Nephron progenitor cell (in vitro differentiated cells): Measurements from ENCODE around the gene NKAPL.

ENCODE experiments used
- DNase-seq: peaks from one replicate; pipeline ENCODE4 v3.0.0; 2021
- H3K27ac Mint-ChIP-seq: 2 replicates; pipeline ENCODE4 v1.8.0; 2021; ENCODE audit warnings: mild to moderate bottlenecking, moderate library complexity, mixed read lengths
- H3K27me3 Mint-ChIP-seq: 2 replicates; pipeline ENCODE4 v1.8.0; 2021; ENCODE audit warnings: mild to moderate bottlenecking, low read depth, mixed read lengths; ENCODE audit not compliant: poor library complexity
- H3K36me3 Mint-ChIP-seq: 2 replicates; pipeline ENCODE4 v1.8.0; 2021; ENCODE audit warnings: low read depth, mixed read lengths
- H3K4me1 Mint-ChIP-seq: 2 replicates; pipeline ENCODE4 v1.8.0; 2021; ENCODE audit warnings: mixed read lengths
- H3K4me3 Mint-ChIP-seq: 2 replicates; pipeline ENCODE4 v1.8.0; 2021; ENCODE audit warnings: mild to moderate bottlenecking, moderate library complexity, mixed read lengths
- H3K9me3 Mint-ChIP-seq: 2 replicates; pipeline ENCODE4 v1.8.0; 2021; ENCODE audit warnings: mild to moderate bottlenecking, moderate library complexity, mixed read lengths
- TF ChIP-seq, protein P1 (sequence below): fragments of 200-600 bp; sonication (generic); IDR thresholded peaks from 2 replicates; pipeline ENCODE4 v1.5.0; 2021; ENCODE audit warnings: antibody characterized with exemption

Gene NKAPL

DNA sequence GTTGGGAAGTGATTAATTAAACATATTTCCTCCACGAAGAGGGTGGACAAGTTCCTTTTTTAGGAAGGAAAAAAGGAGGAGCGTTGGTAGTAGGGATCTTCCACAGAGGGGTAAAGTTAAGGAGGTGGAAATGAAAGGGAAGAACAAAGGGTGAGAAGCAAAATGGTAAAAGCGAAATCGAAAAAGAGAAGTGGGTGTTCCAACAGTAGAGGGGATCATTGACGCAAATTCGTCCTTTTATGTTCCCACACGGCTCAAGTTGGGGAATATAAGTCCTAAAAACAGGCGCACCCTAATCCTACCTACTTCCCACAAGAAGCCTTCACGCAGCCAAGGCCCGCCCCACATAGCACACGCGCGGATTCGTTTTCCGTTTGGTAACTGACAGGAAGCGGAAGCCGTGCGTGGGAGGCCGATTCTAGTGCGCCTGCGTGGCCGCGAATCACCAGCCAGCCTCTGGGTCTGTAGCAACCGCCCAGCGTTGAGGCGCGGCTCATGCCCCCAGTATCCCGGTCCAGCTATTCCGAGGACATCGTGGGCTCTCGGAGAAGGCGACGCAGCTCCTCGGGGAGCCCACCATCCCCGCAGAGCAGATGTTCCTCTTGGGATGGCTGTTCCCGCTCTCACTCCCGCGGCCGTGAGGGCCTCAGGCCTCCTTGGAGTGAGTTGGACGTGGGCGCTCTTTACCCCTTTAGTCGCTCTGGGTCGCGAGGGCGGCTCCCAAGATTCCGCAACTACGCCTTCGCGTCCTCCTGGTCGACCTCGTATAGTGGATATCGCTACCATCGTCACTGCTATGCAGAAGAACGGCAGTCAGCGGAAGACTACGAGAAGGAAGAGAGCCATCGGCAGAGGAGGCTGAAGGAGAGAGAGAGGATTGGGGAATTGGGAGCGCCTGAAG lies at the start of gene NKAPL:
TSS of gene NKAPL (plus strand) at position 421 of the 901 bp plus-strand sequence. CDS start at position 496, 75 bp downstream.
- Mint-ChIP-seq H3K27me3 (peaks cover 24% of the 10 kb centered on the region), H3K4me3 (no peak within 1 kb of the TSS), H3K36me3 (no peaks in the 10 kb centered on the region), H3K4me1 (peaks cover 5% of the 10 kb centered on the region), H3K9me3 (no peaks in the 10 kb centered on the region), H3K27ac (no peak within 1 kb of the TSS)
- TF ChIP-seq, protein P1, sequence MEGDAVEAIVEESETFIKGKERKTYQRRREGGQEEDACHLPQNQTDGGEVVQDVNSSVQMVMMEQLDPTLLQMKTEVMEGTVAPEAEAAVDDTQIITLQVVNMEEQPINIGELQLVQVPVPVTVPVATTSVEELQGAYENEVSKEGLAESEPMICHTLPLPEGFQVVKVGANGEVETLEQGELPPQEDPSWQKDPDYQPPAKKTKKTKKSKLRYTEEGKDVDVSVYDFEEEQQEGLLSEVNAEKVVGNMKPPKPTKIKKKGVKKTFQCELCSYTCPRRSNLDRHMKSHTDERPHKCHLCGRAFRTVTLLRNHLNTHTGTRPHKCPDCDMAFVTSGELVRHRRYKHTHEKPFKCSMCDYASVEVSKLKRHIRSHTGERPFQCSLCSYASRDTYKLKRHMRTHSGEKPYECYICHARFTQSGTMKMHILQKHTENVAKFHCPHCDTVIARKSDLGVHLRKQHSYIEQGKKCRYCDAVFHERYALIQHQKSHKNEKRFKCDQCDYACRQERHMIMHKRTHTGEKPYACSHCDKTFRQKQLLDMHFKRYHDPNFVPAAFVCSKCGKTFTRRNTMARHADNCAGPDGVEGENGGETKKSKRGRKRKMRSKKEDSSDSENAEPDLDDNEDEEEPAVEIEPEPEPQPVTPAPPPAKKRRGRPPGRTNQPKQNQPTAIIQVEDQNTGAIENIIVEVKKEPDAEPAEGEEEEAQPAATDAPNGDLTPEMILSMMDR = no peak
- DNase-seq = no peak

DNA sequence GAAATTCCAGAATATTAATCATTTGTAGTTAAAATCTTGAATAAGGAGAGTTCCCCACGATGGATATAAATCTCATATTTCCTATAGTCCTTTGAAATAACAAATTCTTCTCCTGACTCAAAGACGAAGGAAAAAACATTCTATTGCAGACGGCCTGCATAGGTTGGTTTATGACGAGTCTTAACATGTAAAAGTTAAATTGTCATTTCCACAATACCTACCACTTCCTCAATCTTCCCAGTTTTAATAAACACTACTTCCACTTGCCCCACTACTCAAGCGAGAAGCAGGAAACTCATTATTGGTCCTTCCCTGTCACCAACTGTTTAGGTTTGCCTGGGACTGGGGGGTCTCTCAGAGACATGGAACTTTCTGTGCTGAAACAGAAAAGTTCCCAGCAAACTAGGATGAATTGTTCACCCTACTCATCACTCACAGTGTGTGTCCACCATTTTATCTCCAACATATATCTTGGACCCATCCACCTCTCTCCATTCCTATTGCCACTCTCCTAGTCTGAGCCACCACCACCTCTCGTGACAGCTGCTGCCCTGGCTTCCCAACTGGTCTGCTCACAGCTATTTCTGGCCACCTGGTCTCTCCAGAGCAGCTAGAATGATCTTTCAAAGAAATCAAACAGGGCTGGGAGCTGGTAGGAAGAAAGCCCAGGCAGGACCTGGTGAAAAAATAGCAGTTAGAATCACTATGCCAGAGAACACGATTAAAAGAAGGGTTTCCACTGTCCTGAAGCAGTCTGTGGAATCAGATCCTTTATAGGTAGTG lies 49.2 kb upstream of the NKAPL start:
- TF ChIP-seq, protein P1 = no peak
- H3K9me3 Mint-ChIP-seq = peaks cover 34% of the 10 kb centered on the region
- DNase-seq = no peak
- peaks cover 100% of the 10 kb centered on the region for H3K27me3 Mint-ChIP-seq
- H3K4me3 Mint-ChIP-seq = no peak overlapping the region
- H3K27ac Mint-ChIP-seq = no peak overlapping the region
- H3K36me3 Mint-ChIP-seq = no peaks in the 10 kb centered on the region
- H3K4me1 Mint-ChIP-seq = peaks cover 29% of the 10 kb centered on the region

DNA sequence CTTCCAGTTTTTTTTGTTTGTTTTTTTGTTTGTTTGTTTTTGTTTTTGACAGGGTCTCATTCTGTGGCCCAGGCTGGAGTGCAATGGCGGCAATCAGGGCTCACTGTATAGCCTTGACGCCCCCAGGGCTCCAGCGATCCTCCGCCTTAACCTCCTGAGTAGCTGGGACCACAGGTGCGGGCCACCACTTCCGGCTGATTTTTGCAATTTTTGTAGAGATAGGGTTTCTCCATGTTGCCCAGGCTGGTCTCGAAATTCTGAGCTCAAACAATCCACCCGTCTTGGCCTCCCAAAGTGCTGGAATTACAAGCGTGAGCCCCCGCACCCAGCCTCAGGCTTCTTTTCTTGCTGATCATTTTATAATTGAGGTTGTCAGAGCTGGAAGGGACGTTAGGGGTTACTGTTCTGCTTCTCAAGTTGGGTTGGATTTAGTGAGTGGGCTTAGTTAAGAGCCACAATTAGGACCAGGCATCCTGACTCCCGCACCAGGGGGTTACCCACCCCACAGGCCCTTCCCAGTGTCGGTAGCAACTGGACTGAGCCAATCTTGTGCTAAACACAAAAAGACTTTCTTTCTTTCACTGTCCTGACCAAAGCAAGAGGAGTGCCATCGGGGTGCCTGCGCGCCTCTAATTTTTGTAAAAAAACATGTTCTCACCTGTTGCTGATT lies 47.1 kb upstream of the NKAPL start:
- Mint-ChIP-seq H3K9me3 (peaks cover 20% of the 10 kb centered on the region), H3K36me3 (no peaks in the 10 kb centered on the region), H3K4me3 (peak overlapping the region; percentile 82), H3K27me3 (peaks cover 100% of the 10 kb centered on the region), H3K27ac (no peak overlapping the region), H3K4me1 (peaks cover 29% of the 10 kb centered on the region)
- no peak for DNase-seq
- TF ChIP-seq, protein P1 = no peak

DNA sequence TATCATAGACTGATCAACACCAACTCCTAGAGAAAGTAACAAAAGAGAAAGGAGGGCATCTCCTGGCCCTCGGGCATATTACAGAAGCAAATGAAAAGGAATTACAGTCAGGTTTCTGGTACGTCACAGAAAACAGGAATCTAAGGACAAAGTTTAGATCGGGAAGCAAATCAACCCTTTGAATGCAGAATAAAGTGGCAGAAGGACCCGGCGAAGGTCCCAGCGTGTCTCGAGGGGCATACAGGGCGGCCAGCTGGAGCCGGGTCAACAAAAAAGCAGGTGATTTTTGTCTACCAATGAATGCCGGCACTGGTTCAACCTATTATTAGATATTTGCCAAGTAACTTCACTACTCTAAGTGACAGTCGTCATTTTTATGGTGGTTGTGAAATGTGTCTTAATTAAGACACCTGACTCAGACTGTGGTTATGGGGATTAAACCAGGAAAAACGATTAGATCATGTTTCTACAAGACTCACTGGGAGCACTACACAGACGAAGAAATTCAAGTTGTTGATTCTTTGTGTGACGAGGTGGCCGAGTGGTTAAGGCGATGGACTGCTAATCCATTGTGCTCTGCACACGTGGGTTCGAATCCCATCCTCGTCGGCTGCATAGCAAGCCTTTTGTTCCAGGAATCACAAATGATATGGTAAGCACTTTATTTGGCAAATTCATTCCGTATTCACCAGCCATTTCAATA lies 46.4 kb upstream of the NKAPL start:
- H3K4me1 Mint-ChIP-seq = peaks cover 23% of the 10 kb centered on the region
- TF ChIP-seq, protein P1 = no peak
- no peak overlapping the region for H3K27ac Mint-ChIP-seq
- peaks cover 20% of the 10 kb centered on the region for H3K9me3 Mint-ChIP-seq
- peak; percentile 68 for DNase-seq
- H3K36me3 Mint-ChIP-seq = no peaks in the 10 kb centered on the region
- peak overlapping the region; percentile 82 for H3K4me3 Mint-ChIP-seq
- H3K27me3 Mint-ChIP-seq = peaks cover 100% of the 10 kb centered on the region

DNA sequence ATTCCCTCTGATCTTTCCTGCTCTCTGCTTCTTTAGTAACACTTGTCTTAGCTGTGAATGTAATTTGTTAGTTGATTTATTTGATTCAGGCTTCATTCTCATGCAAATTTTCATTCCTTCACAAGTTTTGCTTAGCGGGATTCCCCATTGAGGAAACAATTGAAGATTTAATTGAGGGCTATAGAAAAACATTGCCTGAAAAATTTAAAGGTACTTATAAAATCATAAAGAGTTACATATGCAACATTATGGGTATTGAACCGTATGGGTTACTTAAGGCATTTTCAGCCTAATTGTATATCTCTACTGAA lies 45.9 kb upstream of the NKAPL start:
- no peak for DNase-seq
- TF ChIP-seq, protein P1 = no peak
- peaks cover 18% of the 10 kb centered on the region for H3K4me1 Mint-ChIP-seq
- no peak overlapping the region for H3K27ac Mint-ChIP-seq
- H3K9me3 Mint-ChIP-seq = peaks cover 24% of the 10 kb centered on the region
- no peaks in the 10 kb centered on the region for H3K36me3 Mint-ChIP-seq
- peaks cover 100% of the 10 kb centered on the region for H3K27me3 Mint-ChIP-seq
- peak overlapping the region; percentile 82 for H3K4me3 Mint-ChIP-seq
